Stimulated activated CD4-positive, alpha-beta T cell treated with anti-CD3 and anti-CD28 coated beads, Interleukin-2, amount 100 ng/mL, for 4 hours (primary cell): Measurements from ENCODE around the gene STXBP3.

Experiments
- DNase-seq: peaks from one replicate; pipeline ENCODE4 v3.0.0-alpha.2; 2020; ENCODE audit warnings: low read depth

Gene STXBP3

DNA sequence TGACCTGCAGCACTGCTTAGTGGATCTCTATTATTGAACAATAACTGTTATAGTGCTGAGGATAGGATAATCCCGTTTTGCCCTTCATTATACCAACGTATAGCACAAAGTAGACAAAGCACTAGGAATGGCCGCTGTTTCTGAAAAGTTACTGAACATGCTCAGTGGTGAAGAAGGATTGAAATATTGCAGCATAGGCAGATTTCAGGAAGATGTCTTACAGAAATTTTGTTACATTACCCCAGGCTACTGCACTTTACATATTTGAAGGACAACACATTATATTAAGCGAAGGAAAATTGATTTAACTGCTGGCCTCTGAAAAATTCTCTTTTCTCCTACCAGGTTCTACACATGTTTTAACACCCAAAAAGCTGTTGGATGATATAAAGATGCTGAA is 62.0 kb downstream of the STXBP3 start:
- DNase-seq: no peak

- DNase-seq: no peak
Measured at GRCh38 chr1:108811611-108812010, 65.1 kb downstream of the STXBP3 start.

DNA sequence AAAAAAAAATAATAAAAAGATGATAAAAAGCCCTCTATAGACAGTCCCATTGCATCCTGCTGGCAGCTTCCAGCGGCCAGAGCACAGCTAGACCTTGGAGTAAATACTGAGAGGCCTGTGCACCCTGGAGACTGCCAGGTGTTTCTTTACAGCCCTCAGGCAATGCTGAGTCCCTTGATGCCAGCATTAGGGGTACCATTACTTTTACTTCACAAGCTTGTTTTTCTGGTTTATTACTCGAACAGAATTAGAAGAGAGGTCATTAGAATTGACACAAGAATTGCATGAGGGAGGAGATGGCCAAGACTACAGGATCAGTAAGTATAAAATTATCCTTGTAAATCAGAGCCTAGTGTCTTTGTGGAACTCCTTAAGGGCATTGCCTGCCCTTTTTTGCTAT is 66.9 kb downstream of the STXBP3 start:
- no peak for DNase-seq

DNA sequence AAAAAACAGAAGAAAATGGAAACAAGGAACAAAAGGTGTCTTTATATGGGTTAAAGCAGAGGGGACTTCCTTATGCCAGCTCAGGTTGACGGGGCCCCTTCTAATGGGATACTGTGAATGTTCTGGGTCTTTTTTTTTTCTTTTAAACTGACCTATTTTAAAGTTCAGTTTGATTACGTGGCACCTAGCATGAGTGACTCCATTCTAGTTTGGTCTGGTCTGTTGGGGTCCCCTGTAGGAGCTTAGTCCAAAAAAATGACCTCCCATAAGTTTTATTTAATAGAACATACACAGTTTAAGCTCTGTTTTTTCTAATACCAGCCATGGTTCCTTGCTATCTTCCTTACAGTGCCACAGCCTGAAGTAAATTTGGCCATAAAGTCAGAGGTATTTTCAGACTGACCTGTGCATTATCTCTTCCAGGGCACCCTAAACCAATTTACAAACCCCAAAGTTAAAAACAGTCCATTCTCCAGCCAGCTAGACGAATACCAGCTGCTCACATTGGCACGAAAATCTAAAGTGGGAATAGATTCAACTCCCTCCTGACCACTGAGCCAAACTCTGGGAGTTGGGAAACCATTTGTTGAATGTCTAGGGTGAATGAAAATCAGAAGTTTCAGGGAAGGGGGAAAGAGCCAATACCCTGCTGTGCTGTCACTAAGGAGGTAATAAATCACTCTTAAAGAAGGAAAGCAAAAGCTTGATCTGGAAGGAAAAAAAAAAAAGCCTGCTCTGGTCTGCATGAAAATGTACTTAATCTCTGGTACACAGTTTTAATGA is 68.1 kb downstream of the STXBP3 start:
- DNase-seq: no peak

GRCh38 chr1:108815566-108815965 is 69.1 kb downstream of the STXBP3 start:
- no peak for DNase-seq

DNA sequence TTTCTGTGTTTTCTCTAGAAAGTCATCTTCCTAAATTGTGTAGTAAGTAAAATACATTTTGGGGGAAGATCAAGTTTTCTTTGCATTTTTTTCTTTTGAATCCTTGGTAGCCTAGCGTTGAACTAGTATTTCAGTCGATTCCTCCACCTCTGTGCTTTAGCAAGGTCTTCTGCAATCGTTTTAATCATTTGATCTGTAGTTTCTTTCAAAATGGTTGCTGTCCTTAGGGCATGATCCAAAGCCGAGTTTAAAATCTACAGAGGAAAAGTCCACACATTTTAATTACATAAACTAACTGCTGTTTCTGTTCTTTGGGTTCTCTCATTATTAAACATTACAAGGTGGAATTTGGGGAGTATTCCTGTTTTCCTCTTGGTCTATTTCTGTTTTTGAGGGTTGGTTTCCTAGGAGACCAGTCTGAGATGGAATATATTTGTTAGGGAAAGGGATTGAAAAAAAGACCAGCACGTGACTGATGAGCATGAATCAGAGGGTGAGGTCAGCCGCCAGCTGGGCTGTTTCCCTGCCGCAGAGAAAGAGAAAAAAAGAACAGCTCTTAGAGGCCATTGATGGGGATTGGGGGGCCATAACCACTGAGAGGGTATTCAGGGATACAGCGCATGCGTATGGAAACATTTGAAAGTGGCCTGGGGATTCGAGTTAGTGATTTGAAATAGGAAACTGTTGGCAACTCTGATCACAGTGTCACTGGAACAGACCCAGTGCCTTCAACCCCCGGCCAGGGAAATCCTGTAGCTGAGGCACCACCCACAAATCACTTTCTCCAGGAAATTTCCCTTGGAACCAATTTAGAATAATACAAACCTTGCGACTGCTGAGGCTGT is 69.8 kb downstream of the STXBP3 start:
- no peak for DNase-seq

DNA sequence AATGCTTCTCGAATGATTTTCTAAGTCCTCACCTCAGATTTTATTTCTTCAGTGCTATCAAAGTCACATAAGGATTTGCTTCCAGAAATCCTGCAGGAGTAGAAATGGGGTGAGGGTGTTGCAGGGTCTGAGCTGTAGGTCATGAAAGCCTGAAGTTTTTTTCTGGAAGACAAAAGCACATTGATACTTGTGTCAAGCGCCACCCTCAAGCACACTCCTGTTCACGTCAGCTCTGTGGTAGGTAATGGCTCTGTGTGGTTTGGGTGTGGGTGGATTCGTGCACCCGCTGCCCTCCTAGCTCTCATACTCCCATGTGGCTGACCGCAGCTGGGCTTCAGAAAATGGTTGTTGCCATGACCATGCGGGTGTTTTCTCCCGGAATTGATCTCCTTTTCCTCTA is 70.5 kb downstream of the STXBP3 start:
- no peak for DNase-seq

- DNase-seq: no peak
Measured at GRCh38 chr1:108817811-108818210, 71.3 kb downstream of the STXBP3 start.

GRCh38 chr1:108819878-108820277 is 73.4 kb downstream of the STXBP3 start:
- DNase-seq: no peak

- DNase-seq: no peak
Measured at GRCh38 chr1:108823632-108824031, 77.2 kb downstream of the STXBP3 start.

- no peak for DNase-seq
Measured at GRCh38 chr1:108824051-108824450, 77.6 kb downstream of the STXBP3 start.

GRCh38 chr1:108826081-108826635 is 79.7 kb downstream of the STXBP3 start:
- DNase-seq: no peak

- peak; percentile 32 for DNase-seq
Measured at GRCh38 chr1:108828074-108828961, 81.8 kb downstream of the STXBP3 start.

DNA sequence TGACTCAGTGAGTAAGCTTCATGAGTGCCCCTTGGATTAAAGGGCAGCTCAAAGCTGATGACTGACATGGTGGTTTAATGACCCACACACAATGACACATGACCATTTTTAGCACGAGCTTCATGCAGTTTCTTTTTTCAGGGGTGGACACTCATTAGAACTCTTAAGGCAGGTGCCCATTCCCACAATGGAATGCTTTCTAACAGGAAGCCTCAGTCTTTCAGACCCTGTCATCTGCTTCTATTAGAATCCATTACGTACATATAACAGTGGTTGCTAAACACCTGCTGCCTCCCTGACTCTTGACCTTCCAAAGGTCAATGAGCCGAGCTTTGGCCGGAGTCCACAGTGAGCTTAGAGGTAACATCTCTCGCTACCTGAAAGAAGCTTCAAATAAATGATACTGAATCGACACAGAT is 83.0 kb downstream of the STXBP3 start:
- DNase-seq: no peak

GRCh38 chr1:108830119-108831008 is 83.9 kb downstream of the STXBP3 start:
- no peak for DNase-seq

DNA sequence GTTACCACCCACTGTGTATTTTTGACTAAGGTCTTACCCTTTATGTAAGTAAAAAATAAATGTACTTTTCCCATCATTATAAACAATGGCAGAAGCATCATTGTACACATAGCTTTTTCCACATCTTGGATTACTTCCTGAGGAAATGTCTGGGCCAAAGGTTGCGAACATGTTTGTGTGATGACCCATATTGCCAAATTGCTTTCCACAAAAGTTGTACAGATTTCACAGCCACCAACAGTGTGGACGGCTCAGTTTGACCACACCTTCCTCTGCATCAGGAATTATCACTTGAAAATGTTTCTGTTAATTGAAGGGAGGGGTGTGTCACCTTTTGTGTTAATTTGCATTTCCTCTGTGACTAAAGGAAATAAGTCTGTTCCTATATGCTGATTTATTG is 84.8 kb downstream of the STXBP3 start:
- DNase-seq: no peak

- no peak for DNase-seq
Measured at GRCh38 chr1:108832929-108833328, 86.5 kb downstream of the STXBP3 start.

GRCh38 chr1:108841703-108842102 is 95.2 kb downstream of the STXBP3 start:
- DNase-seq: no peak

GRCh38 chr1:108842525-108843181 is 96.2 kb downstream of the STXBP3 start:
- no peak for DNase-seq

- DNase-seq: no peak
Measured at GRCh38 chr1:108843390-108844137, 97.1 kb downstream of the STXBP3 start.
